ENCODE measurements around the gene ESPNL.

ESPNL gene

DNA sequence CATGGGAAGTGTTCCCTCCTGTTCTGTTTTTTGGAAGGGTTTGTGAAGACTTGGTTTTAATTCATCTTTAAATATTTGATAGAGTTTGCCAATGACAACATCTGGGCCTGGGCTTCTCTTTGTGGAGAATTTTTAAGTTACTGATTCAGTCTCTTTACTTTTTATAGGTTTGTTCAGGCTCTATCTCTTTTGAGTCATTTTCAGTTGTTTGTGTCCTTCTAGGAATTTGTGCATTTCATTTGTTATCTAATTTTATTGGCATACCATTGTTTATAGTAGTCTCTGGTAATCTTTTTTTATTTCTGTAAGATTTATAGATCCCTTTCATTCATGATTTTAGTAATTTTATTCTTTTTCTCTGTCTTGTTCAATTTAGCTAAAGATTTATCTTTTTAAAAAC is 24.7 kb upstream of the ESPNL start:
- no peak for DNase-seq (ENCODE audit: low spot score)

DNA sequence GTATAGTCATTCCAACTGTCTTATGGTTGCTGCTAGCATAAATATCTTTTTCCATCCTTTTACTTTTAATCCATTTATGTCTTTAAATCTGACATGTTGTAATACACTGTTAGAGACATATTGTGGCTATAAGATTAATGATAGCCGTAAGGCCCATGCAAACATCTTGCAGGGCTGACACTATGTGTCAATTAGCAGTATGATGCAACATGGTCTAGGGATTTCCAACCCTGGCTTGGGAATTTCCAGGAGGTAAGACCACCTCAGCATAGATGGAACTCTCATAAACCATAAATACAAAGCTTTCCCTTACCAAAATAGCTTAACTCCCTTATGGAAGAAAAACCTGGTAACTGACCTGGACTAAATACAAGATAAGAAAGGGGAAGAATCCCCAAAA is 22.8 kb upstream of the ESPNL start:
- no peak for DNase-seq (ENCODE audit: low spot score)

DNA sequence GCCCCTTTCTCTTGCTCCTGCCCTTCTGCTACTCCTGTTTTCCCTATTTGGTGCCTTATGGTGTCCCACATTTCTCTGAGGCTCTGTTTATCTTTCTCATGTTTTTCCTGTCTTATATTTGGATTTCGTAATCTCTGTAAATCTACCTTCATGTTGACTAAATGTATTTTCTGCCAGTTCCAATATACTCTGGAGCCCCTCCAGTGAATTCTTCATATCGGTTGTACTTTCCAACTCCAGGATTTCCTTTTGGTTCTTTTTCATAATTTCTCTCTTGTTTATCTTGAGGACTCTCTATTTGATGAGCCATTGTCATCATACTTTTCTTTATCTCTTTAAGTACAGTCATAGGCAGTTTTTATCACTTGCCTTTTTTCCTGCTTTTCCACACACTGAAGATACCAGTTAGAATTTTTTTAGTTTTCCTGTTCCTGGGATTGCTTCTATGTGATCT is 20.2 kb upstream of the ESPNL start:
- no peak for DNase-seq (ENCODE audit: low spot score)

DNA sequence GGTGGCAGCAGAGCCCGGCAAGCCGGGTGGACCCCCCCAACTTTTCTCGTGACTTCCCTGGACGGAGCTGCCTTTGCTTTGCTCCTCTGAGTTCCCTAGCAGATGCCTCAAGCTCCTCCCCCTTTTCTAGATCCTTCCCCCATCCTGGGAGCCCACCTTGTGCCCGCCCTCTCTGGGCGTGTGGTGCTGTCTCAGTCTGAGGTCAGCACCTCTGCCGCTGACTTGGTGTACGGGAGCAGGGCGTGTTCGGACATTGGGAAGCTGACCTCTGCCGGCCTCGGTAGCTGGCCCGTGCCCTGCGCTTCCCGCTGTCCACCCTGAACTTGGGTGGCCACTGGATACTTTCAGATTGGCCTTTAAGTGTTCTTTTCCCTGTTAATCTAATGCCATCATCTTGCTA is 19.6 kb upstream of the ESPNL start:
- DNase-seq (ENCODE audit: low spot score): no peak

DNA sequence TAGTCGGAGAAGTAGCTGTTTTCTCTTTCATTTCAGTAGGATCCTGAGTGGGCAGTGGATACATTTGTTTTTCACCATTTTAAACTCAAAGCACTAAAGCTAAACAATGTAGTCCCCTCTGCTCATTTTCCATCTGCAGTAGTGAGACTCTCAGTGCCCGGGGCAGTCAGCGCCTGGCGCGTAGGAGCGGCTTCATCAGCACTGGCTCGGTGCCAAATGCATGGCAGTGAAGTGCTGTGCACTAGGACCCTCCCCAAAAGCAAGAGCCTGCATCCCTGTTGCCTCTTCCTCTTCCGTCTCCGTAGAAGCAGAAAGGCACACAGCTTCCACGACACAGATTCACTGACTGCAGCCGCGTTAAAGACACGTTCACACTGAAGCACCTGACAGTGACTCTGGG is 19.0 kb upstream of the ESPNL start:
- DNase-seq (ENCODE audit: low spot score): no peak

DNA sequence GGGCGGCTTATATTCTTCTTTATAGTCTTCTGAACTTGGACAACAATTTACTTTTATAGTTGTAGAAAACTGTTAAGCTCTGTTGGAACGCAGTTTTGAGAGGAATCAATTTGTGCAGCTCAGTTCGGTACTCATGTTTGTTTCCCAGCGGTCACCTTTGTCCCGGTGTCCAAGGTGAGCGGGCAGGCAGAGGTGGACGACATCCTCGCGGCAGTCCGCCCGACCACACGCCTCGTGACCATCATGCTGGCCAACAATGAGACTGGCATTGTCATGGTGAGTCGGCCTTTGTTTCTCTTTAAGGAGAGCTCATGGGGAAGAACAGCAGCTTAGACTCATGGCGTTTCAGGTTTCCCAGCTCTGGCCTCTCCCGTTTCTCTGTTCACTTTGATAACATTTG is 18.6 kb upstream of the ESPNL start:
- no peak for DNase-seq (ENCODE audit: low spot score)

DNA sequence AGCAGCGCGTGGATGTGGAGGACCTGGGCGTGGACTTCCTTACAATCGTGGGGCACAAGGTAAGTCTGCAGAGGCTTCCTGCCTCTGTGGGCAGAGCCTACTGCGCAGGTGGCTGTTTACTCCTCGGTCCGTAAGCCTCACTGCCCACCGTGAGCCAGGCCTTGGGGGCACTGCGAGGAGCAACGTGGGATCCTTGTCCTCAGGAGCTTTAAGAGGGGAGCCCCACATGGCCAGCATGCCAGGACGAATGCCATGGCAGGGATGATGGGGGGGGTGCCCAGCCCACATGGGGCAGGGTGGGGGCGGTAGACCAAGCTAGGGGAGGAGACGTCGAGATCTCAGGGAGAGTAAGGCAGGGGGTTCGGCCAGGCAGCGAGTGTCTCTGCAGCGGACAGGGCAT is 18.0 kb upstream of the ESPNL start:
- DNase-seq (ENCODE audit: low spot score): no peak

DNA sequence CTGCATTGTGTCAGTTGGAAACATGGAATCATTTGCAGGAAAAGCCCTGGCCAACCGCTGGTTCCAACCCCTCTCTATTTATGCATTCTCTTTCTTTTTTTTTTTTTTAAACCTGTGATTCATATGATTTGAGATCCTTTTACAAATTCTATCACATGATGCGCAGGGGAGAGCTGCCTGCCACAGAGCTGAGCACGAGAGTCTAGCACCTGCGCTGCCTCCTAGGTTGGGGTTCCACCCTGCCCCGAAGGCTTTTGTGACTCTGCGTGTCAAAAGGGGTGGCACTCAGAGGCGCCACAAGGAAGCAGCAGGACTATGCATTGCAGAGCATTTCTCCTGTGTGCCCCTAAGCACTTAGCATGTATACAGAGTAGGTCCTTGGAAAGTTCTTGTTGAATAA is 17.3 kb upstream of the ESPNL start:
- no peak for DNase-seq (ENCODE audit: low spot score)

DNA sequence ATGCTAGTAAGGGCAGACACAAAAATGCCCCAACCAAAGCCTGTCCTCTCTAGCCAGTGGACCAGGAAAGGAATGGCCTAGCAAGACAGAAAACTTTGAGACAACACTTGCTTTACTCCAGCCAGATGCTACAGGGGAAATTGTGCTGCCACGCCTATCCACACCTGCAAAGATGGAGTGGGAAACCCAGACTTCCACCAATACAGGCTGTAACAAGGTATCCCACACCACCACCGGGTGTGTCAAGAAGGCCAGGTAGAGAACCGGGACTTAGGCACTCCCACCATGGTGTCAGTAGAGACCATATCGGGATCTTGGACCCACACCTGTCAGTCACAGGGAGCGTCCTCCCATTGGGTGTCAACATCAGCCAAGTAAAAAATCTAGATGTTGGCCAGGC is 16.2 kb upstream of the ESPNL start:
- DNase-seq (ENCODE audit: low spot score): no peak

DNA sequence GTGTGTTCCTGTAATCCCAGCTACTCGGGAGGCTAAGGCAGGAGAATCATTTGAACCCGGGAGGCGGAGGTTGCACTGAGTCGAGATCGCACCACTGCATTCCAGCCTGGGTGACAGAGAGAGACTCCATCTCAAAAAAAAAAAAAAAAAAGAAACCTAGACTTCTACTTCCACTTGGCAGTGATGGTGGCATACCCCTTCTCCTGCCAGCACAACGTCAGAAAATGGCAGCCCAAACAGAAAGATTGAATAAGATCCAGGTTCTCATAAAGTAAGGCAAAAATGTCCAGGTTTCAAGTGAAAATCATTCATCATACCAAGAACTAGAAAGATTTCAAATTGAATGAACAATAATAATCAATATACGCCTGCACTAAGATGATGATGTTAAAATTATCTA is 15.4 kb upstream of the ESPNL start:
- no peak for DNase-seq (ENCODE audit: low spot score)

DNA sequence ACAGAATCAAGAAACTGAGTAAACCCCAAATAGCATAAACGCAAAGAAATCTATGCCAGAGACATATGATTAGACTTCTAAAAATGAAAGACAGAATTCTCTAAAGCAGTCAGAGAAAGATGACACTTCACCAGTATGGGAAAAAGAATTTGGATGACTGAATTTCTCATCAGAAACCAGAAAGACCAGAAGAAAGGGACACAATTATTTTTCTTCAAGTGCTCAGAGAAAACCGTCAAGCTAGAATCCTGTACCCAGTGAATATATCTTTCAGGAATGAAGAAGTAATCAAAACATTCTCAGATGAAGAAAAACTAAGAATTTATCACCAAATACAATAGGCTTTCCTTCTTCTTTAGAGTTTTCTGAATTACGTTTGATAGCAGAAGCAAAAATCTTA is 14.2 kb upstream of the ESPNL start:
- DNase-seq (ENCODE audit: low spot score): no peak

DNA sequence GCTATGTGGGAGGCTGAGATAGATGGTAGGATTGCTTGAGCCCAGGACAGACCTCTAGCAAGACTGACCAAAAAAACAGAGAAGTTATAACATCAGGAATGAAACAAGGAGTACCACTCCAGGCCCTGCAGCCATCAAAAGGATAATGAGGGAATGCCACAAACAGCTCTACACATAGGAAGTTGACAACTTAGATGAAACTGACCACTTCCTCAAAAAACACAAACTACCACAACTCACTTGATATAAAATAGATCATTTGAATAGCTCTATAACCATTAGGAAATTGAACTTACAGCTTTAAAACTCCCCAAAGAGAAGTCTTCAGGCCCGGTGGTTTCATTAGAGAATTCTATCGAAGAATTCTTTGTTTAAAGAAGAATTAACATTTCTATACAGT is 12.9 kb upstream of the ESPNL start:
- no peak for DNase-seq (ENCODE audit: low spot score)

DNA sequence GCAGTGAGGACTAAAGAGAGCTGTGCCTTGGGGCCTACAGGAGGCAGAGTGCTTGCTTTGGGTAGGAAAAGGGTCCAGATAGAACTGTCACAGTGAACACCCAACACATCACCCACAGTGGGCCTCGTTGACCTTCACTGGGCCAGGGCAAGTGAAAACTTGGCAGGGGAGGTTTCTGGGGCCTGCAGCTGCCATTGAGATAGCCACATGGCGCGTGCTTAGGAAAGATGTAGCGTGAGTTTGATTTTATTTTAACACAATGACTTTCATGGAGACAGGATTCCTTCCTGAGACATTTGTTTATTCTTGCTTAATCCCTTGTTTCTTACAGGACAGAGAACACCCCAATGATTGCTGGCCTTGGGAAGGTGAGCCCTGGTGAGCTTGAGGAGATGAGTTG is 9.3 kb upstream of the ESPNL start:
- no peak for DNase-seq (ENCODE audit: low spot score)

DNA sequence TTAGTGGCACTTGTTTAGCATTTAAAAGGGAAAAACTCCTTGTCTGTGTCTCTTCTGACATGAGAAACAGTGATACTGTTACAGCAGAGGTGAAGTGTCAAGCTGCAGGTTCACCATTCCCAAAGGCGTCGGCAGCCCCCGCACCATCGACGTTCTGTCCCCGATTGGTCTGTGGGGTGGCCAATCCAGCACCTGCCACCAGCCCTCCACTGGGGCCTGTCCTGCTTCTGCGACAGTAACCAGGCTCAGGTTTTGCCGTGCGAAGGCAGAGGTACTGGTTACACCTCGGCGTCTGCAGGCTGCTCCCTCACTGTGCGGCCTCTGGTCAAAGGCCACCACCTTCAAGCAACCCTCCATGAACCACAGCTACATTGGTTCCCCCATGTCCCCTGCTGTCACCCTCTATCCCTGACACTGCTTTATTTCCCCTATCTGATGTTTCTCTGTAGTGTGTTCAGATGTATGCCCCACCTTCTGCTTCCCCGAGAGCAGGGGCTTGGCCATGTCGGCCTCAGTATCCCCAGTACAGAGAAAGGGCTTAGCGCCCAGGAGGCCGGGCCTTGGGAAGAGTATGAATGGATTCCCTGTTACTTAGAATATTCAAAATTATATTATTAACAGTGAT is 8.6 kb upstream of the ESPNL start:
- no peak for DNase-seq (ENCODE audit: low spot score)

DNA sequence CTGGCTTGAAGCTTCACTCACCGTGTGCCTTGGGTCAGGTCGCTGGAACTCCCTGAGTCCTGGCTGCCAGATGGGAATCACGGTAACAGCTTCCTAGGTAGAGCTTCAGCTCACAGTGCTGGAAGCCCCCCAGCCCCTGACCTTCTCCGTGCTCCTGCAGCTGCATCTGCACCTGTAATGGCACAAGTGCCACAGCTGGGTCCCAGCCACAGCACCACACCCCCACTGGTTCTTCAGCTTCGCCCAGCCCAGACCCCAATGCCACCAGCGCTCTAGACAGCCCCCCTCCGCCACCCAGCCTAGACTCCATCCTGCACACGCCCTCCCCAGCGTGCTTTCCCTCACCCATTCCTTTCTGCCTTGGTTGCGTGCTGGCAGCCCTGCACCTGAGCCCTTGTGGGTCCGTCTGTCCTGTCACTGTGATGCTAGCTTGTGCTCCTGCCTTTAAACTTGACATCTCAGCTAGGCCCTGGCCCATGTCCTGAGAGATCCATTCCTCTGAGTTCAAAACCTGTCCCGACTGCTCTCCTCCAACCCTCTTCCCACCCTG is 7.6 kb upstream of the ESPNL start:
- DNase-seq (ENCODE audit: low spot score): no peak

DNA sequence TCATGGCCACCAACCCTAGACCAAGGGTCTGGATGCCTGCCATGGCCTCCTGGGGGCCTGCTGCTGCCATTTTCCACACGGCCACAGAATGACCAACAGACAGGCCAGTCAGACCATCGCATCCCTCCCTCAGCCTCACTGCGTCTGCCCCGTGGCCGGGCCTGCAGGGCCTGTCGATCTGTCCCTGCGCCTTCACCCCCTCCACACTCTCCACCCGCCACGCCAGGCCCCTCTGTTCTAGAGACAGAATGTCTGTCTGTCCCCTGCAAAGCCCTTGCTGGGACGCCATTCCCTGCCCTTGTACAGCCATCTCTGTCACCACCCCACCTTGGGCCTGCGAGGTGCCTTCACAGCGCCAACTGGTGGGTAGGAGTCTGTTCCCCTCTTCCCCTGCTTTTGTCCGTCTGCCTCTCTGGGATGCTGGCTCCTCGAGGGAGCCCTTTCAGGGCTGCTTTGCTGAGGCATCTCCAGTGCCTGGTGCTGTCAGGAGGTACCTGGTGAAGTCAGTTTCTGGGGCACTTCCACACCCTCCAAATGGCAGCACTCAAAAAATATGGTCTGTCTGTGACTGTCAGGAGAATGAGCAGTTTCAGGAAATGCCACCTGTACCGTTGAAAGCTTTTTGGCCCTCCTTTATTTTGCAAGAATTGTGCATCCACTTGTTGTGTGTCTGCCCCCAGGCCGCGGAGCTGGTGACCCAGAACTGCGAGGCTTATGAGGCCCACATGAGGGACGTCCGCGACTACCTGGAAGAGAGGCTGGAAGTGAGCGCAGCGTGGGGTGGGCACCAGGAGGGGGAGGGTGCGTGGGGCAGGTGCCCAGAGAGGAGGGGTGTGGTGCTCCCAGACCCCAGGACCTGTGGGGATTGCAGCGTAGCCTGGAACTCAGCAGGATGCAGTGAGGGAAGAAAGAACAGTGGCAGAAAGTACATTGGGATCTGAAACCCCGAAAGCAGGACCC is 6.7 kb upstream of the ESPNL start:
- DNase-seq (ENCODE audit: low spot score): no peak

DNA sequence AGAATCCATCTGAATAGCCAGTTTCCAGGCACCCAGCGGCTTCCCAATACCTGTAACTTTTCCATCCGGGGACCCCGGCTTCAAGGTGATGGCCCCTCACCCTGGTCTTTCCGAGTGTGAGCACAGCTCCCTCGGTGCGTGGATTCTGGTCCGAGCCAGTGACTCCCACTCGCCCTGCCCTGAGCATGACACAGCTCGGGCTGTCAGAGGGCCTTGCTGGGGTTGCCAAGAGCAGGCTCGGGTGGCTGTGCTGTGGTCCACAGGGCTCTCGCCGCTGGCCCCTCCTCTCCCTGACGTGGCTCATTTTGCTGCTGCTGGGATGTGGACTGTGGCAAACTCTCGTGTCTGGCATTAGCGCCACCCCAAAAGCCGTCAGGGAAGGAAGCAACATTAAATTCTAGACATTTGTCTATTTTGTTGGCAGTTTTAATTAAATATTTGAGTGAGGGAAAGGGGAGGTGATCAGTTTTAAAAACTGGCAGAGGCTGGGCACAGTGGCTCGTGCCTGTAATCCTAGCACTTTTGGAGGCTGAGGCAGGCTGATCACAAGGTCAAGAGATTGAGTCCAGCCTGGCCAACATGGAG is 5.6 kb upstream of the ESPNL start:
- DNase-seq (ENCODE audit: low spot score): no peak

DNA sequence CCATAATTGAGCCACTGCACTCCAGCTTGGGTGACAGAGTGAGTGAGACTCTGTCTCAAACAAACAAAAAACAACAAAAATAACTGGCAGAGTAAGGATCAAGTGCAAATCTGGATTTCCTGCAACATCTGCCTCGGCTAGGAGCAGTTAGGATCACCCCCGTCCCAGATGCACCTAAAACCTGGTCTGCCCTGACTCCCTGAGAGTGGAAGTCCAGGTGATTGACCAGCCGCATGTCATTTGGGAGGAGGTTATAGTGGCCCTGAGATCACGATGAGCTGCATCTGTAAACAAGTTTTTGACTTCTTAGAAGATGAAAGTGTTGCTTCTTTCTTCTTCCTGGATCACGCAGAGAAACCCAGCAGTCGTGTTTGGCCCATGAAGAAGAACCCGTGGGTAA is 5.0 kb upstream of the ESPNL start:
- no peak for DNase-seq (ENCODE audit: low spot score)

DNA sequence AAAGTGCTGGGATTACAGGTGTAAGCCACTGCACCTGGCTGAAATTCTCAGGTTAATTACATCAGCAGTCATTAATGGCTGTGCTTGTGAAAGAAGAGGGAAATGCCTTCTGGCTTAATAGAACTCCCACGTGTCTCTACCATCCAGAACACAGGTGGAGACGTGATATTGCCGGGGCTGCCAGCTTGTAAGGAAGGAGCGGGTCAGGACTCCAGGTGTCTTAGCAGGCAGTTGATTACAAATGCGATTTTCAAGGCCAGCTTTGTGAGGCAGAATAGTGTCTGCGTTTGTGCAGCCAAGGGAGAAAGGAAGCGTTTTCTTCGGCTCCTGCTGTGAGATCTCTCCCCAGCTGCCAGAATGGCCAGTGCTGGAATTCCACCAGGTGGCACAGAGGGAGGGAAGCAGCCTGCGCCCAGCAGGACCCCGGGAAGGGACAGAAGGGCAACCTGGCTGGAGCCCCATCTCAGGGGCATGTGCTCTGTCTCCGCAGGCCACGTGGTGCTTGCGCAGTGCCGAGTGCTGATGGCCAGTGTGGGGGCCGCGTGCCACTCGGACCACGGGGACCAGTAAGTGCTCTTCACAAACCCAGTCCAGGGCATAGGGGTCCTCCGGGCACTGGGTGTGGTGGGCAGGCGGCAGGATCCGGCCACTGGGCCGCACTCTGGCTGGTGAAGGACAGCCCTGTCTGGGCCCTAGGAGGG is 3.7 kb upstream of the ESPNL start:
- no peak for DNase-seq (ENCODE audit: low spot score)

DNA sequence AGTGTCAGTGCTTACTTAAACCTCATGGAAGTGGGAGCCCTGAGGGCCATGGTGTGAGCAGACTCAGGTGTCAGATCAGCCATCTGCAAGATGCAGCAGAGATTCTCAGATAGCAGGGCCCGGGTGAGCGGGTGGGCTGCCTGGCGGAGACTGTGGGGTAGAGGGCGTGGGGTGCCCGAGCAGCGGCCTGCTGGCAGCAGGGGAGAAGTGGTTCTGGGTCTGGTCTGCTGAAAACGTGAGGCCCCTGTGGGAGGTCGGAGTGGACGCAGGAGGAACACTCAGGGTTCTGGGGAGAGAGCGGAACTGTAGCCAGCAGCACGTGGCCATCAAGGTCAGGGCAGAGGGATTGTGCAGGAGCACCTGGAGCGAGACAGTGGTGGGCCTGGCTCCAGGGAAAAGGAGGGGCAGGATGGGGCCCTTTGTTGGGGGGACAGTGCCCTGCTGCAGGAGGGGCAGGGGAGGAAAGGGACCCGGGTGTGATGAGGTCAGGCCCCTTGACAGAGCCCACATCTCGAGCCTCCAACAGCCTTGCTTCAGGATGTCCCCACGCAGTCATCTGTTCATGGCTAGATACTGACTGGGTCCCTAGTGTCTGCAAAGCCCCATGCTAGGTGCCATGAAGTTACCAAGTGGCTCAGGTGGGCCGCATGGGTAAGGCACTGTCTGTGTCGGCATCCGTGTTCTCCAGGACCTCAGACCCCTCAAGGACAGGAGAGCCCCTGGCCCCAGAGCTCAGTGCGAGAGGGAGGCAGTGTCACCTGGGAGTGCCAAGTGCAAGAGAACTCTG is 2.7 kb upstream of the ESPNL start:
- DNase-seq (ENCODE audit: low spot score): no peak

Data from SW480 (cell line).